ENCODE data around the gene MROH8. TPM values are rescaled to one million over a fixed set of nuclear protein-coding genes. Genes with fewer than 3 reads are reported as not detected.

Gene MROH8
- total and polyA plus RNA-seq, 2 of the 13 experiments (the other 11 are each of a cell fraction or from before 2014, with no cell fraction given): 2.6 to 5.5 TPM

GRCh38 chr20:37095599-37096414 lies 83.5 kb downstream of the MROH8 start, which contains the start of gene RBL1 (continued):
- TF ChIP-seq ZNF781 (CRISPR knock-in tag; IDR thresholded peaks at IDR 0.05; ENCODE audit: borderline replicate concordance, not compliant biosample characterization) (peak; percentile 94), PCBP2 (optimal IDR thresholded peaks at IDR 0.05; ENCODE audit: low read depth, low read length, poor library complexity, severe bottlenecking) (no peak), CENPX (CRISPR knock-in tag; IDR thresholded peaks at IDR 0.05) (no peak), RCOR2 (CRISPR knock-in tag; IDR thresholded peaks at IDR 0.05) (peak; percentile 66; the same call in 1 of the 2 replicates), ZNF326 (CRISPR knock-in tag; IDR thresholded peaks at IDR 0.05; ENCODE audit: borderline replicate concordance) (no peak), KIAA2018 (CRISPR knock-in tag; IDR thresholded peaks at IDR 0.05; ENCODE audit: borderline replicate concordance) (peak; percentile 98), ZNF329 (CRISPR knock-in tag; IDR thresholded peaks at IDR 0.05; ENCODE audit: low read depth) (peak; percentile 61), ZNF17 (CRISPR knock-in tag; IDR thresholded peaks at IDR 0.05) (no peak), DBP (CRISPR knock-in tag; IDR thresholded peaks at IDR 0.05; ENCODE audit: not compliant biosample characterization) (peak; percentile 82), ELF4 (CRISPR knock-in tag; IDR thresholded peaks at IDR 0.05; ENCODE audit: borderline replicate concordance) (peak; percentile 96), DZIP1 (CRISPR knock-in tag; IDR thresholded peaks at IDR 0.05) (peak; percentile 88), ZBTB37 (CRISPR knock-in tag; IDR thresholded peaks at IDR 0.05) (peak; percentile 86), ZNF724P (CRISPR knock-in tag; IDR thresholded peaks at IDR 0.05; ENCODE audit: borderline replicate concordance) (peak; percentile 96), HHEX (CRISPR knock-in tag; IDR thresholded peaks at IDR 0.05) (no peak; the same call in 1 of the 2 replicates), ZFP90 (CRISPR knock-in tag; IDR thresholded peaks at IDR 0.05; ENCODE audit: borderline replicate concordance) (peak; percentile 95; the same call in 1 of the 2 replicates)

All from HepG2 (cell line).